ENCODE data around the gene TTC17.
A peak's percentile ranks its signal among the peaks of the same experiment; 100 is the strongest.
"Not testable (repeated sequence)": the region's sequence is repeated elsewhere in the genome, so short reads cannot be mapped to it uniquely, and the experiment has no call there.

Gene TTC17

DNA sequence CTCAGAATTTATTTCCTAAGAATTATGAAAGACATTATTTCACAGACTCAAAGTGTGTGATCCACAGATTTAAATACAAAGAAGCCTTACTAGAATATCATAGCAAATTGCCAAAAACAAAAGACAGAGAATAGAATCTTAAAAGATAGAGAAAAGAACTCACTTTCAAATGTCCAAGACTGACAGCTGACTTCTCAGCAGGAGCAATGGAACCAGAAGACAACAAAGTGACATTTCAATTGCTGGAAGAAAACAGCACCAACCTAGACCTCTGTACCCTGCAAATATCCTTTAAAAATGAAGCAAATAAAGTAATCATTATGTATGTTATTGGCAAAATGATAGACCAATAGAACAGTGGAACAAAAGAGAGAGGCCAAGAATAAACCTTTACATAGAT lies 109.2 kb downstream of the TTC17 start:
- no peak for DNase-seq (ENCODE audit: low read depth)

DNA sequence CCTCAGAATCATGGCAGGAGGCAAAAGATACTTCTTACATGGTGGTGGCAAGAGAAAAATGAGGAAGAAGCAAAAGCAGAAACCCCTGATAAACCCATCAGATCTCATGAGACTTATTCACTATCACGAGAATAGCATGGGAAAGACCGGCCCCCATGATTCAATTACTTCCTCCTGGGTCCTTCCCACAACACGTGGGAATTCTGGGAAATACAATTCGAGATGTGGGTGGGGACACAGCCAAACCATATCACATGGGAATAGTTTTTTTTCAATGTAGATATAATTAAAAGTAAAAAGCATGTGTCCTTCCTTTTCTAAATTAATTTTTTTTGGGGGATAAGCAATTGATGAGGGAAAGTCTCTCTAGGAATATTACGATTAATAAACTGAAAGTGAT lies 118.8 kb downstream of the TTC17 start:
- not testable (repeated sequence) for DNase-seq (ENCODE audit: low read depth)

DNA sequence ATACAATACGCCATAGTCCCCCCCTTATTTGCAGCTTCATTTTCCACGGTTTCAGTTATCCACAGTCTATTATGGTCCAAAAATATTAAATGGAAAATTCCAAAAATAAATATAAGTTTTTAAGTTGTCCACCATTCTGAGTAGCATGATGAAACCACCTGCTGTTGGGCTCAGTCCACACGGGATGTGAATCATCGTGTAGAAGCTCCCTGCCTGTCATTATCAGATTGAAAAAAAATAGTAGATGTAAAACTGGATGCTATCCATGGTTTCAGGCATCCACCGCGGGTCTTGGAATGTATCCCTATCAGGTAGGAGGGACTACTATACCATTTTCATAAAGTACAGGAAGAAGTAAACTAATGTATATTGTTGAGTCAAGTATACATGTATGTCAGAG lies 127.4 kb downstream of the TTC17 start:
- DNase-seq (ENCODE audit: low read depth): no peak

DNA sequence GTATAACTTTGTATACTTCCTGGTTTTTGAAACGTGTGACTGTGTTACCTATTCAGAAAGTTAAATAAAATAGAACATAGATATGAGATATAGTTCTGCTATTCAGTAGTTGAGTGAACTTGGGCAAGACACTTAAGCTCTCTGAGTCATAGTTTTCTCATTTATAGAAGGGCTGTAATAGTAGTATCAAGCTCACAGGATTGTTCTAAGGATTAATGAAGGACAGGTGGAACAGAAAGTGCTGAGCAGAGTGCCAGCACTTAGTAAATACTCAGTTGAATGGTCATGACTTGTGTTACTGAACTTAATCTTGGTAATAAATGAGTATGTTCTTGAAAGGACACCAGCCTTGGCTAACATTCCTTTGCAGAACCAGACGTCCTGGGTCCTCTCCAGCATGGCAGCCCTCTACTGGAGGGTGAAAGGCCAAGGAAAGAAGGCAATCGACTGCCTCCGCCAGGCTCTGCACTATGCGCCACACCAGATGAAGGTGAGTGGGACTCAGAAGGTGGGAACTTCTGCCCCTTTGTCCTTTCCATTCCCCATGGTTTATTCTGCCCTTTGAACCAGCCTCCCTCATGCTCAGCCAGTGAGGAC lies 131.2 kb downstream of the TTC17 start:
- DNase-seq (ENCODE audit: low read depth): no peak

DNA sequence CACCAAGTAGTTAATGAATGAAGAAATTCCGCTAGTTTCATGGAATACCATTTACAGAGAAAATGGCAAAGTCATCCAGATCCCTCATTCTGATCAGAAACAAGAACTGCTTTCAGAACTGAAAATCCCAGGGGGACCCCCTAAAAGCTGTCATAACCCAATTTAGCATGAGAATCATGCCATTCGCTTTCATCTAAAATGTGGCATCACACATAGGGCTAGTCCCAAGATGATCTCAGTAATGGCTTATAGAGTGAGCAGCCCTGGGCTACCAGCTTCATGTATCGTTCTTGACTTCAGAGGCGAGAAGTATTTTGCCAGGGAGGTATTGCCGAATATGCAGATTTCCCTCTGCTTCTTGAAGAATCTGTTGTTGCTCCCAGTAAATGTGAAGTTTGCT lies 134.0 kb downstream of the TTC17 start:
- DNase-seq (ENCODE audit: low read depth): no peak

DNA sequence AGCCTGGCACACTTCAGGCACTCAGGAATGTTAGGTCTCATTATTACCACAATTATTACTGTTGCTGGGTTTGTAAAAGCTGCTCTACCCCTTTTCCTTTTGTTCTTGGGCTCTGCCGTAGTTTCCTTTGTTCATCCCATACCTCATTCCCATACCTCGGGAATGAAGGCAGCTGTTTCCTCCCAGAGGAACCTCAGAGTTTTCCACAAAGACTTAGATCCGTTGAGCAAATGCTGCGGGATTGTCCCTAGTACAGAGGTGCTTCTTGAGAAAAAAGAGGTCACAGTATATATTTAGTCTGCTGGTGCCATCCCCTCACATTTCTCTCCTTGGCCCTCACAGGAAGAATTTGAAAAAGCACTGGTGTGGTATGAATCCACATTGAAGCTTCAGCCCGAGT lies 134.7 kb downstream of the TTC17 start:
- no peak for DNase-seq (ENCODE audit: low read depth)

DNA sequence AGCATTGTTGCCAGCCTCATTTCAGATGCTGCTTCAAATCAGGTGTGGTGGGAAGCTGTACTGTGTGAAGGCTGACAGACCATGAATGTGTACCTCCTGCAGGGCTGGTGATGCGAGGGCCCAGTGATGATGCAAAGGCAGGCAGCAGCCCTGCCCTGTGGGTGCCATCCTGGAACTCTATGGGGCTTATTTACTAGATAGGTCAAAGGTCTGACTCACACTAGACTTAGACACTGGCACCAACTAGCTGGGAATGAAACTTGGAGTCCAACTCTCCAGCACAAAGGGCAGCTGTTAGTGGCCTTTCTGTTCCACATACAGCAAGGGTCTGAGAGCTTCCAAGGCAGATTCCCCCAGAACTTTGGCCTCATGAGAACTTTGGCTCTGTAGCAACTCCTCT lies 138.4 kb downstream of the TTC17 start:
- no peak for DNase-seq (ENCODE audit: low read depth)

DNA sequence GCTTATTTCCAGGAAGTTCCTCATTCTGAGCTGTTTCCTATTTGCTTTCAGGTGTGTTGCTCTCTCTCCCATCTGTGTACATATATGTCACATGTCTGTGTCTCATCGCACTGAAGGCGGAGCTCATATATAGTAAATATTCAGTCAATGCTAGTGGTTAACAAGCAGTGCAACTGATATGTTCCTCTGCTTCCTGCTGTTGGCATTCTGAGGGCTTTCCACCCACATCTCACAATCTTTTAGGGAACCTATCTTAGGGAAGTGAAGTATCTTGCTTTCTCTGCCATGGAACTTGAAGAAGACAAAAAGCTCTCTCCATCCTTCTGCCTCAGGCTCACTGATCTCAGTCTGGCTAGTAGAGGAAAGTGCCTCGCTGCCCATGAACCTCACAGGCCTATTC lies 139.8 kb downstream of the TTC17 start:
- DNase-seq (ENCODE audit: low read depth): no peak

DNA sequence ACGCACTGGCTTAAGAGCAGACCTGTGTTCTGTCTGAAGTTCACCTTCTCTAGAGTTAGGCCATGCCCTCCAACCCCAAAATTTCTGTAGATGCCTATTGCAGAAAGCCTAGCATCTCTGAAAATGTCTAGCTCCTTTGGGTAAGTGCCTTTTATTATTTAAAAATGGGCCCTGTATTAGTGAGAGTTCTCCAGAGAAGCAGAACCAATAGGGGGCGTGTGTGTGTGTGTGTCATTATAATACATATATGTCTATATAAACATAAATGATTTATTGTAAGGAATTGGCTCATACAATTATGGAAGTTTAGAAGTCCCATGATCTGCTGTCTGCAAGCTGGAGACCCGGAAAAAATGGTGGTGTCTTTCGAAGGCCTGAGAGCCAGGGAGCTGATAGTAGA lies 144.7 kb downstream of the TTC17 start:
- no peak for DNase-seq (ENCODE audit: low read depth)

DNA sequence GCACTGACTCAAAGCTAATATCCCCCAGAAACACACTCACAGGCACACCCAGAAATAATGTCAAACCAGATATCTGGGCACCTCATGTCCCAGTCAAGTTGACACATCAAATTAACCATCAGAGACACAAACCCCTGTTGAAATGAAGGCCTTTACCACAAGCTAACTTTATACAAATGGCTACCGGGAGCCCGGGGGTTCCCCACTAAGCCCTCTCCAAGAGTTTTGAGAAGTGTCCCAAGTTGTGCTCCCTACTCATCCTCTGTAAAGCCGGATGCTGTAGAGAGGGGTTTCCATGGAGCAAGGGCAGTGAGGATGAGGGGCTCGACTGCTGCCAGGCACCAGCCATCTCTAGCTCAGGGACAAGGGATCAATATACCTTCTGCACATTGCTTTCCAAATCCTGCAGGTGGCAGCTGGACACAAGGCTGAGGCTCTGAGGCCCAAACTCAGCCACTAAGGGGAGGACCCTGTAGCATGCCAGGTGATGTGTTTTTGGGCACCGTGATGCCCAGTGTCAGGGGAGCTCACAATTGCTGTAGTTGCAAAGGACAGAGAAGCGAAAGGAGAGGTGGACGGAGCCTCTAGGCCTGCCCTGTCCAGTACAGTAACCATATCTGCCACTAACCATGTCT lies 145.7 kb downstream of the TTC17 start:
- no peak for DNase-seq (ENCODE audit: low read depth)

DNA sequence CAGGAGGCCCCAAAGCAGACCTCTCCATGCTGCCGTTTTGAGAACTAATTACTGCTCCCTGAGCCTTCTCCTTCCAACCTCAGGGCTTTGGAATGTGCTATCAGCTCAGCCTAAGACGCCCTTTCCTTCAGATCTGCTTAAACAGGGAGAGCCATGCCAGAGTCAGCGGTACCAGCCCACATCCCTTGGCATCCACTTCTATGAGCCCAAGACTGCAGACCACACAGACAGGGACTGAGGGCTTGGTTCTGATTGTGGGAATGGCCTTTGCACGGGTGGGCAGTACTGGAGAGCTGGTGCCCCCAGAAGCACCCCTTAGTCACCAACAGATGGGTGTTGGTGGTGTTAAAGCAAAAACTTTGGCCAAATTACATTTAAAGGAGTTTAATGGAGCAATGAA lies 146.5 kb downstream of the TTC17 start:
- no peak for DNase-seq (ENCODE audit: low read depth)

DNA sequence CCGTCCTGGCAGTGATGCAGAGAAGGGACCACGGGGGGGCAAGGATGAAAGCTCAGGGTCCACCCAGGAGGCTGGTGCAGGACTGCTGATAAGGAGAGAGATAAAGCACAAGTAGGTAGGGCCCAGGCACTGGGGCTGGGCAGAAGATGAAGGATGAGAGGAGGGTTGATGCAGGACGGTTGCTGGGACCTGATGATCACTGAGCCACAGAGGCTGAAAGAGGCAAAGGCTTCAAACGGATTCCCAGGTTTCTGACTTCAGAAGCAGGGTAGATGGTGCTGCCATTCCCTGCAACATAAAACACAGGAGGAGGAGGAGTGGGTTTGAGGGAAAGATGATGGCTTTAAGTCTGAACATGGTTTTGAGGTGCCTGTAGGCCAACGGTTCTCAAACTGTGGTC lies 148.5 kb downstream of the TTC17 start:
- no peak for DNase-seq (ENCODE audit: low read depth)

DNA sequence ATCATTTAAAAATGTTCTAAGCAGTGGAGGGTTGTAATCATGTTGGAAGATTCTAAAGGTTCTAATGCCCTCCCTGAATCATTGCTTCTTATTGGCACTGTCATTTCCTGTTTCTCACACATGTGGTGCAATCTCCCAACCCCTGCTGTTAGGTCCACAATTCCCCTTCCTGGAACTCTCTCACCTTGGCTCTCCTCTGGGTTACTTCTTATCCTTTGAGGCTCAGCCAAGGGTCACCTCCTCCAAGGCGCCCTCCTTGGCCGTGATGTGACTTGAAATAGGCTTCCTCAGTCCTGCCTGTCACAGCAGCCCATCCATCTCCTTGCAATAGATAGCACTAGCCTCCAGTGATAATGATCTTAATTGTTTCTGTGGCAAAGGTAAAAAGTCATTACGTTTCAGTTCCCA lies 149.8 kb downstream of the TTC17 start:
- peak; percentile 22 for DNase-seq (ENCODE audit: low read depth)

DNA sequence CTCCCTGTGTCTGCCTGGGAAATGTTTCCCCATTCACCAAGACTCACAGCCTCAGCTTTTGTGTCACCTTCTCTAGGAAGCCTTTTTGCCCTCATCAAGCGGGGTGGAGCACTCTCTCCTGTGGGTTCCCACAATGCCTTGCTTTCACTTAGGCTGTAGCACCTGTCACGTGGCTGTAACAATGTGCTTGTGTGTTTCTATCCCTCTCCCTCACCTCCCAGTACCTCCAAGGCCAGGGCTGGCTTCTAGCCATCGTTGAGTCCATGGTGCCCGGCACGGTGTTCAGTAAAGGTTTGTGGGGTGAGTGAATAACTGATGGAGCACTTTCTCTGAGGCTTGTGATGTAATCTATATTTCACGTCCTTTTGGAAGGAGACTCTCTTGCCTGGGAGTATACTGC lies 153.2 kb downstream of the TTC17 start:
- no peak for DNase-seq (ENCODE audit: low read depth)

DNA sequence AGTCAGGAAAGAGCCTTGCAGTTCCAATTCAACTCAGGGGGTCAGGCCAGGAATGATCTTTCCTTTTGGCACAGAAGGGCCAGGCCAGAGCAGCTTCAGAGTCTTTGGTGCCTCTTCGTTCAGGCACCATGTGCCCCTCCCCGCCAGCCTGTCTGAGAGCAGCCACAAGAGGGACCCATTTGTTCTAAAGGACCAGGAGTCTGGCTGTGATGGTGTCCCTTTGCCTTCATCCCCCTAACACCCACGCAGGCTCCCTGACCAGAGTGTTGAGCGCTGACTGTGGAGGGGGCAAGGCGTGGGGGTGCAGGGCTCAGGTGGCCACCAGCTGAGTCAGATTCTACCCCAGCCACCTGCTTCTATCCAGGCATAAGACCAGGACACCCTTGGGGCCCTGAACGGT lies 156.4 kb downstream of the TTC17 start:
- DNase-seq (ENCODE audit: low read depth): no peak

DNA sequence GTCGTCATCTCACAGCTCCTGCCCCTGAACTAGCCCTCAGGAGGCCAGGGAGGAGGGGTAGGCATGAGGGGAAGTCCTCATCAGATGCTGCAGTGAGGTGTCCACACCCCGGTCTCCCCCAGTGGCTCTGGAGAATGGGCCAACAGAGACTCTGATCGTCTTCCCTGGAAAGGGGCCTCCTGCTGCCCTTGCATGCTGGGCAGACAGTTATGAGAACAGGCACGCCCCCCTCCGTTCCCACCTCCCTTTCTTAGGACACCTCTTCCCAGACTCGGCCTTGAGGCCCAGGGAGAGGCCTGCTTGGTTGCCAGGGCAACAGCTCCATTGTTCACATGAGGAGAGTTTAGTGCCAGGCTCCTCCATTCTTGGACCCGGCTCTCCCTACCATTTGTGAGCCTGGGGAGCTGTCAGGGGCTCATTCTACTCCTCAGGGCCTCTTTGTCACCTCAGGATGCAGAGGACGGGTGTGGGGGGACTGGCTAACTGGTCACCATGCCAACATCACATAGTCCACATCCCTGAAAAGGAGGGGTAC lies 157.7 kb downstream of the TTC17 start:
- no peak for DNase-seq (ENCODE audit: low read depth)

DNA sequence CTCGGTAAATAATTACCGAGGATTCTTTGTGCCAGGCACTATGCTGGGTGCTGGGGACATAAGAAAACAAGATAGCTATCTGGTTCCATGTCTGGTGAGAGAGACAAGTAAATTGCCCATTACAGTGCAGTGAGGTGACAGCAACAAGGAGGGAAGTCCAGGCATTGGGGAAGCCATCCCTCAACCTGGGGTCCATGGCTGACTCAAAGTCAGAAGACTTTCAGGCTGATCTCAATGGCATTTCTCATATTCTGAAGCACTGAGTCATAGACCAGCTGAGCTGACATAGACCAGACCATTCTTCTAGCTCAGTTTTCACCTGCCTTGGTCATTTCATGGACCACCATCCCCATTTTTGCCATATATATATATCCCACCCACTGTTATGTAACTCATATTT lies 158.8 kb downstream of the TTC17 start:
- peak; percentile 9 for DNase-seq (ENCODE audit: low read depth)

DNA sequence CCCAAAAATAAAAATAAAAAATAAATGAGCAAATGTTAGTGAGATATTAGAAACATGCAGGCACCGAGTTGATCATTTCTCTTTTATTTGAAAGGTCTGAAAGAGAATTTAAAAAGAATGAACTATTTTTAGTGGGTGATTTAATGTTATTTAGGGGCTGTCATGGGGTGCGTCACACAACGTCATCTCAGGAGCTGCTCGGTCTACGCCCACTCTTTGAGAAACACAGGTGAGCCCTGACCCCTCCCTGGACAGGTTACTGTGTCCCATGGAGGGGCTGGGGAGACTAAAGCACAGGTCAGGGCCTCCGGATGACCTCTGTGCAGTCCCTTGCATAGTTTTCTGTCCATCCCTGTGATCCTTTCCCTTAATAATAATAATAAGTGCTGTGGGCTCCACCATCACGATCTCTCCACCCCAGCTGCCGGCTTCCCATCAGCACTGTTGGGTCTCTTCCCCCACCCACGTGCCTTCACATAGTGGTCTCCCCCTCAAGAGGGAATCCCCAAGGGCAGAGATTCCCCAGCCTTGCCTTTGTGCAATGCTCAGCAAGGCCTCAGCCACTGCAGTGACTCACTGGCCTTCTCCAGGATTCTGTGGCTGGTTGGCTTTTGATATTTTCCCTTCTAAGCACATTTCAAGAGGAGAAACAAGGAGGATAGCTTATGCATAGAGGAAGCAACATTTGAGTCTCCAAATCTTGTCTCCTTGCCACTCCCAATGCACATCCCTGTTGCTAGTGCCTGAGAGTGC lies 159.9 kb downstream of the TTC17 start:
- peak; percentile 11 for DNase-seq (ENCODE audit: low read depth)

DNA sequence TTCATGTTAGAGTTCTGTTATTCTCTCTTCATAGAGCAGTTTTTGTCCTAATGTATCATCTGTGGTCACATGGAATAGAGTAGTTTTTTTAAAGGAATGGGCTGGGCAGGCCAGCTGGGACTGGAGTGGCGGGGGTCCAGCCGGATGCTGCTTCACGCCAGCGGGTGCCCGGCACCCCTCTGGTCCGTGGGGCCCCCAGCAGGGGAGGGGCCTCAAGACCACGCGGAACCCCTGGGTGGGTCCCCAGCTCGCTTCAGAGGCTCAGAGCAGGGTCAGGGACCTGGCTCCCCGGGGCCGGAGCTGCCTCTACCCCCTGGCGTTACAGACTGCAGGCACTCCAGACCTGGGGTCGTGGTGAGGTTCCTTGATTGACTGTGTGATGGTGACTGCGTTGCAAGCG lies 162.8 kb downstream of the TTC17 start:
- DNase-seq (ENCODE audit: low read depth): no peak

DNA sequence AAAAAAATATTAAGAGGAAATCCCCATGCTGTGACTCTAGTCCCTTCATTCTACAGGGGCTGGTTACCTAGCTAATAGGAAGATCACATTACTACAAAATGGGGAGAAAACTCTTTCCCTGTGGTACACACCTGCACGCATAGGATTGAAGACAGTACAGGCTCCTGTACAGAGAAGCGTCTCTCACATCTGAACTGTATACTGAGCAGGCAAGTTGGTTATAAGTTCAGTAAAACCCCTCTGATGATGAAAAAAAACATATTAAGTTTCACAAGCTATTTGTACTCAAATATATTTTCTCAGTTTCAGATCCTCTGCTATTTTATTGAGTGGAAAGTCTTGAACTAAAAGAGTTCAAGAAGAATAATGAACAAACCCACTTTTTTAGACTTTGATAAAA lies 164.9 kb downstream of the TTC17 start:
- DNase-seq (ENCODE audit: low read depth): no peak

DNA sequence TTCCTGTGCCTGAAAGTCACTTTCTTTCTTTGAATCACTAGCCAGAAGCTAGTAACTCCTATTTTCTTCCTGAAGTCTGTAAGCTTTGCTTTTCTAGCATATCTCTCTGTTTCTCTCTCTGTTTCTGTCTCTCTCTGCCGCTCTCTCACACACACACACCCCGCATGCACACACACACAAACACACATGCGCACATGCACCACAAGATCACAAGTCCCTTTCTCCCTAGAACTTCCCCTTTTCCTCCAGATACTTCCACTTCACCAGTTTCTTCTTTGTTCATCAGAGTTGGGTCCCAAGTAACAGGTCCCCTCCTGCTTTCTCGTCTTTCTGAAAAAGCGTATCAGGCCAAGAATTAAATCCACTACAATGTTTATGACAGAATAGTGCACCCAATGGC lies 173.3 kb downstream of the TTC17 start:
- DNase-seq (ENCODE audit: low read depth): no peak

DNA sequence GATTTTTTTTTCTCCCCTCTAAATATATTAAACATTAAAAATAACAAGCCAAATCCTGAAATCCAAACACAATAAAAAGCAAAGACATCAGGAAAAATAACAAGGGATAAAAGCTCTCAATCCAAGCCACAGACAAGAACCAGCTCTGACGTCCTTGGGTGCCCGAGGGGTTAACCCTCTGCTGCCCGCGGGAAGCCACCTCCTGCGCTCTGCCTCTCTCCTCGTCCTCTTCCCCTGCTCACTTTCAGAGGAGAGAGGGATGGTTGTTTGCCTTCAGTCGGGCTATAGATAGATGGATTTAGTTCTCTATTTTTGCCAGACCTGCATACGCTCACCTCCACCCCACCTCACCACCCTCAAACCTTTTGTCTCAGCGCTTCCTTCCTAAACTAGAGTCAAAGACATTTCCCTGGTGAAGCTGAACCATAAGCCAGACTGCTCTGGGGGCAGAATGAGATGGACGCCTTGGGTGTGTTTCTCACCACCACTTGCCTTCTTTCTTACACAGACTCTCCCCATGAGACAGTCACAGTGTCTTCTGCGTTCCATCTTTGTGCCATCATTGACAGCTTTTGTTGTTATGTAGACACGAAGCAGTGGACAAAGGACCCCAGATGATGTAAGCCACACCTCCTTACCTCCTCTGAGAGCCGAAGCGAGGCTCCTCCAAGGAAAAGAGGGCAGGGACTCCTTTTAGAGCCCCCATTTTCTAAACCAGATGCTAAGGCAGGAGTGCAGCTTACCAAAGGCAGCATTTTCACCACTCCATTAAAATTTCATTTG lies 179.3 kb downstream of the TTC17 start:
- no peak for DNase-seq (ENCODE audit: low read depth)

DNA sequence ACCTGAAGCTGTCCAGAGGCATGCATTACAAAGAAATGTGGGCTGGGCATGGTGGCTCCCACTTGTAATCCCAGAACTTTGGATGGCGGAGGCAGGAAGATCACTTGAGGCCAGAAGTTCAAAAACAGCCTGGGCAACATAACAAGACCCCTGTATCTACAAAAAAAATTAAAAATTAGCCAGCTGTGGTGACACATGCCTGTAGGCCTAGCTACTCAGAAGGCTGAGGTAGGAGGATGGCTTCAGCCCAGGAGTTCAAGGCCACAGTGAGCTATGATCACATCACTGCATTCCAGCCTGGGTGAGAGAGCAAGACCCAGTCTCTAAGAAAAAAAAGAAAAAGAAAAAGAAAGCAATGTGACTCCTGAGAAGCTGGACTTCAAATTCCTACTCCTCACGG lies 183.3 kb downstream of the TTC17 start:
- no peak for DNase-seq (ENCODE audit: low read depth)

Measured in stromal cell of bone marrow (primary cell).